Endometrial microvascular endothelial cells (primary cell): ENCODE measurements around the gene TMEM117. TPM values are rescaled to one million over a fixed set of nuclear protein-coding genes. Genes with fewer than 3 reads are reported as not detected.

Experiments
- in situ Hi-C: cut with HindIII; loops from 2 replicates; pipeline ENCODE4 v1.10.0; 2017; ENCODE audit warnings: low sequenced_read_pairs, low pct_unique_long_range_greater_than_20kb; ENCODE audit errors: inconsistent ontology term
- total RNA-seq: library from RNA; depleted of rRNA; stranded (reverse); fragments of >200 nt; gene quantifications from one replicate; pipeline ENCODE4 v1.2.3, GENCODE V29; 2015; ENCODE audit errors: inconsistent ontology term

The TMEM117 gene
- total RNA-seq, 1 donor from 2014 or later = 1.9 TPM

DNA sequence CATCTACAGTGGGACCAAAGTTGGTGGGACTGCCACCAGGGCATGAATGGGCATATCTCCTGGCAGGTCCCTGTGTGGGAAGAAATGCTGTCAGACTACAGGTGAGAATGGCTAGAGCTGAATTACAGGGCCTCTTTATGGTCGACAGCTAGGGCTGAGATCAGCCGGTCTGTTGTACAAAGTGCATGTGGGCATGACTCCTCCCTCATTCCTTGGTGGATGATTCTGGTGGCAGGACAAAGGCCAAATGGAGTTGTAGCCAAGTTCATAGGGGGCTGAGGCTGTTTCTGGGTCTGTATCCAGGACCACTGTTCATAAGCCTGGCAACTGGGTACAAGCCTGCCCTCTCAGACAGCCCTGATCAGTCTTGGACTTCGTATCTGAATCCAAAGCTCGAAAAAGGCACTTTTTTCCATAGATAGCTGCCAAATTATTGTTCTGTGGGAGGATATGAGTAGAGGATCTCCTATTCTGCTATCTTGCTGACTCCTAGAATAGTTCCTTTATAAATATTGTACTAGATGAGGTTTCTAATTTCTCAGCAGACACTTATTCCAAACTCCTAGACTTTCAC lies 460.8 kb downstream of the TMEM117 start:
- in situ Hi-C loops = no loop called here

DNA sequence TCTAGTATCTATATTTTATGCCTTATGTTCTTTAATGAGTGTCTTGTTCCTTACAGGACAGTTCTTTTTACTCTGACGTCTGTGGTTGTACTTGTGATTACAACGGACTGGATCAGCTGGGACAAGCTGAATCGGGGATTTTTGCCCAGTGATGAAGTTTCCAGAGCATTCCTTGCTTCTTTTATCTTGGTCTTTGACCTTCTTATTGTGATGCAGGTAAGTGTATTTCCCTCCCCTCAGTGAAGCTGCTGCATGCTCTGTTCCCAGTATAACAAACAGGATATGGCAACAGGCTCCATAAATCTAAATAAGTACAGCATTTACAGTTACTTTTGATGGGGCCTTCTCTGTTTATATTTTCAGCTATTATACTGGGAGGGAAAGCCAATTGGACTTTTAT lies 463.6 kb downstream of the TMEM117 start:
- in situ Hi-C loops = no loop called here

DNA sequence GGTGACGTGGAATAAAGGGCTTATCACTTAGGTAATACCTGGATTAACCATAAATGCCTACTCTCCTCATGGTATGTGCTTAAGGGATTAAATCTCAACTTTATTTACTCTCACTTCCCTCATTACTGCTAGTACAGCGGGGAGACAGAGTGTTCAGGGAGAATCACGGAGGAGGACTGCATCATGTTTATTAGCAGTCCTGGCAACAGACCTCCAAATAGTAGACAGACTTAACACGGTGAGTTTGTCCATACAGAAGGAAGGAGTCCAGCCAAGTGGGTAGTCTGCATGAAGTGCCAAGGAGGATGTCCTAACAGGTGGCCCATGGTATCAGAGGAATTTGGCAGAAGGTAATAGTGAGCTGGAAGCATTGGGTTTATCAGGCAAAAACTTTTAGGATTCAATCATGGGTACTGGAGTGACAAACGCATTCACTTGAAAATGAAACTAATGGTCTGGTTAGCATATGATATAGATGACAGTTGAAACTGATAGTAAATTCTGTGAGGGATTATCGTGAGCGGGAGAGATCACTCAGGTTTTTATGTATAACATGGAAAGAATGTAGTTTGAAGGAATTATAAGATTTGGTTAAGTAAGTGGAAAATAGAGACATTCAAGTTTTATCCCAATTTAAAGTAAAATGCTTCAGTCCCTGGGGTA lies 471.8 kb downstream of the TMEM117 start:
- in situ Hi-C loops = no loop called here

DNA sequence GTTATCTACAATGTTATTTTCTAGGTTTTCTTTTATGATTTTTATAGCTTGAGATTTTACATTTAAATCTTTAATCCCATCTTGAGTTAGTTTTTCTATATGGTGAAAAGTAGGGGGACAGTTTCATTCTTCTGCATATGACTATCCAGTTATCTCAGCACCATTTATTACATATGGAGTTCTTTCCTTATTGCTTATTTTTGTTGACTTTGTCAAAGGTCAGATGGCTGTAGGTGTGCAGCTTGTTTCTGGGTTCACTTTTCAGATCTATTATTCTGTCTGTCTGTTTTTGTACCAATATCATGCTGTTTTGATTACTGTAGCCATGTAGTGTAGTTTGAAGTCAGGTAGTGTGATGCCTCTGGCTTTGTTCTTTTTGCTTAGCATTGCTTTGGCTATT lies 477.3 kb downstream of the TMEM117 start:
- in situ Hi-C loops = no loop called here

DNA sequence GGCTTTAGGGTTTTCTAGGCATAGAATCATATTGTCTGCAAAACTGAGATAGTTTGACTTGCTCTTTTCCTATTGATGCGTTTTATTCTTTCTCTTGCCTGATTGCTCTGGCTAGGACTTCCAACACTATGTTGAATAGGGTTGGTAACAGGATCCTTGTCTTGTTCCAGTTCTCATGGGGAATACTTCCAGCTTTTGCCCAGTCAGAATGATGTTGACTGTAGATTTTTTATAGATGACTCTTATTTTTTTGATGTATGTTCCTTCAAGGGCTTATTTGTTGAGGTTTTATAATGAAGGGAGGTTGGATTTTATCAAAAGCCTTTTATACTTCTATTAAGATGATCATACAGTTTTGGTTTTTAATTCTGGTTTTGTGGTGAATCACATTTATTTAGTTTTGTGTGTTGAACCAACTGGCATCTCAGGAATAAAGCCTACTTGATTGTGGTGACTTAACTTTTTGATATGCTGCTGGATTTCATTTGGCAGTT lies 478.2 kb downstream of the TMEM117 start:
- in situ Hi-C loops = no loop called here

DNA sequence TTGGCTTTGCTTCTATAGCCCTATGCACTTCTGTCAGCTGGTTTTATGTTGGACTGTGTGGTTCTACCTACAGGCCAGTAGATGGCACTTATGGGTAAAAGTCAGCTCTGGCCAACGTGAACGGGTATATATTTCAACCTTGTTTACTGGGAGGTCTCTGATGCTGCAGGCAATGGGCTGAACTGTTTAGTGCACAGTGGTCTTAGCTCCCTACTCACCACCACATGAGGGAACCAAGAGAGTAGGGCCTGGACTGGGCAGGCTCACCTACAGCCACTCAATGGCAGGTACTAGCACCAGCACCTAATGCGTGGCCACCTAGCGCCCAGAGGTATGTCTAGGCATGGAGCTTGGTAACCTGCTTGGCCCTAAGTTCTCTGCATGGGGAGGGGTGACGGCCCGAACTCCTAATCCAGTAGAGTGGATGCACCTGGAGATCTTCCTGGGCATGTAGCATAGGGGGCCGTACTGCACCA lies 481.8 kb downstream of the TMEM117 start:
- in situ Hi-C loops = no loop called here

DNA sequence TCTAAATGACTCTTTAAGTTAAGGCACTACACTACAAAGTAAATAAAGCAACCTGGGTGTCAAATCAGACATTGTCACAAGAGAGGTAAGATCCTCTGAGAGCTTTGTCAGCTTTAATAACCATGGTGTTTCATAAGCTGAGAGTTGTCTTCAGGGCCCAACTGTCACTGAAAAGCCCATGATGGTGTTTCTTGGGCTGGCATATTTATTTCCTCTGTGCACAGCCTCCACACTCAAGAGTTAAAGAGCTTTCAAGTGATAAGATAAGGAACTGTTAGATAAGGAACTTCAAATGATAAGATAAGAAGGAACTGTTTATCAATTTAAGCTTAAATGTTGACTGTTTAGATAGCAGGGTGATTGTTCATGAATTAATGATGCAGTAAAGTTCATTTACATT lies 495.4 kb downstream of the TMEM117 start:
- in situ Hi-C loops = no loop called here

DNA sequence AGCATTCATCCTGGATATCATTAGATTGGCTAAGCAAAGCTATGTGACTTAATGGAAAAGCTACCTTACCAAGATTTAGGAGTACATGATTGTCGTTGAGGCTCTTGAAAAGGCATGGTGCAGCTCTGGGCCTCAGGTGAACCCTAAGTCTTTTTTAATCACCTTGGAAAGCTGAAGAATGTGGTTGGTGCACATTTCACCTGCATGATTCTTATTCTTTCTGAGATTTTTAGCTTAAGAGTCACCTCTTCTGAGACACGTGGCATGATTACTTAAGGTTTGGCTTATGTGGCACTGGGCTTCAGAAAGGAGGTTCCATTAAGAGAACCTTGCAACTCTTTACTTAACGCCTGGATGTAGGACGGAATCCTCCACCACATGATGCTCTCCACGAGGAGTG lies 498.5 kb downstream of the TMEM117 start:
- in situ Hi-C loops = no loop called here

DNA sequence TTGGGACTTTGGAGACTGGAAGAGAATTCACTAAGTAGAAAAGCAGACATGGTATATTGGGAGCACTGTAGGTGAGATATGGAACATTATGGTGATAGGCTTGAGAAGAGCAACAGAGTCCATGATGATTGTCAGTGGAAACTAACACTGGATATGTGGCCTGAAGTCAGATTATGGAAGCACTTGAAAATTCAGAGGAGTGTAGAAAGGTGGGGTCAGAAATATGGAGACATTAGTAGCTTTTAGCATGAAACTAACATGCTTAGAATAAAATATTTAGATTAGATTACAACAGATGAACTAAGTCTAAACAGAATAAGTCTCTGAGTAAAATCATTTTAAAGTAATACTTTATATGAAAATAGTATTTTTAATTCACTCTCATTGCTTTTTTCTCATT lies 499.1 kb downstream of the TMEM117 start:
- in situ Hi-C loops = no loop called here

DNA sequence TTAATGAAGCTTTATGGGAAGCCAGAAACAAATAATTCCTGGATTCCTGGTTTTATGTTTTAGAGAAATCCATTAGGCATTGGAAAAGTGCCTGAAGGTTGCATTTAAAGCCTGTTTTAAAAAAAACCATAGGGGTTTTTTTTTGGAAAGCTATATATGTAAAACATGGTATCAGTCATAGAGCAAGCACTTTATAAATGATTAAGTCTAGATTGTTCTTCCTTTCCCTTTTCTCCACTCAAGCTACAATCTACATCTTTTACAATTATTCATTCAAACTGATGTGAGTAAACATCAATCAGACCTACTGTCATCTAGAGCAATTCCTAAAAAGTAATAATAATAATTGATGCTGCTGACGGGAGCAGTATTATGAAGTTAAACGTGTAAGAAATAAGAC lies 500.7 kb downstream of the TMEM117 start:
- in situ Hi-C loops = no loop called here

DNA sequence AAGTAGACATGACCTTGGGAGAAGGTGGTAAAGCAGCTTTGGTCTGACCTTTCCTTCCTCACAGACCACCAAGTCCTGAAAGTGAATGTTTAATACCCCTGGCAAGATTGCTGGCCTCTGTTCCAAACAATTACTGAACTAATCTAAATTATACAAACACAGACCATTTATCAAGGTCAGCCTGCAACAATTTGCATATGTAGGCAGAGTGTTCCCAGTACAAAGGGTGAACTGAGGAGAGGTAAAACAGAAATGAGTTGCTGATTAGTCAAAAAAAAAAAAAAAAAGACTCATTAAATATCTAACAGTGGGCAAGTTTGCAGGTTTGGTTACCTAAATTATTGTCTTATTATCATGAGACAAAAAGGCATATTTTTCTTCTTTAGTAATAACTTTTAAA lies 506.5 kb downstream of the TMEM117 start:
- in situ Hi-C loops = no loop called here

DNA sequence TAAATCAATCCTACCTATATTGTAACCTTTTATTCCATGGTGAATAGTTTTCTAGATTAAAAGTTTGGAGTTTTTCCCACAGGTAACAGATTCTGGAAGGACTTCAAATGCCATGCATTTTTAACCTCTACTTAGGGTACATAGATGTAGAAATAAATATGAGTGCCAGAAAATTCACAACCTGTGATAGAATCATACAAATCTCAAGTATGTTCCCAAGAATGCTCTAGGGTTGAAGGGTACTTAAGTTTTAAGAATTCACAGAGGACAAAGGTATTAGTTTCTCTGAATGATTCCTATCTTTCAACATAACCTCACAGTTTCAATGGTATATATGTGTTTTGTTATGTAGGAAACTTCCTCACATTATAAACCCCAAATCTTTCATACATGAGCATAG lies 511.3 kb downstream of the TMEM117 start:
- in situ Hi-C loops = no loop called here

DNA sequence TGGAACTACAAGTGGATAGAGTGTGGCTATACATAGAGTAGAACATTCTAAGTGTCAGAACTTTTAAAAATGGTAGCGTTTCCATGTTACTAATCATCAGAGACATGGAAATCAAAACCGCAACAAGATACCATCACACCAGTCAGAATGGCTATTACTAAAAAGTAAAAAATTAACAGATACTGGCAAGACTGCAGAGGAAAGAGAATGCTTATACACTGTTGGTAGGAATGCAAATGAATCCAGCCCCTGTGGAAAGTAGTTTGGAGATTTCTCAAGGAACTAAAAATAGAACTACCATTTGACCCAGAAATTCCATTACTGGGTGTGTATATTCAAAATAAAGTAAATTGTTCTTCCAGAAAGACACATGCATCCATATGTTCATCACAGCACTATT lies 521.6 kb downstream of the TMEM117 start:
- in situ Hi-C loops = no loop called here

DNA sequence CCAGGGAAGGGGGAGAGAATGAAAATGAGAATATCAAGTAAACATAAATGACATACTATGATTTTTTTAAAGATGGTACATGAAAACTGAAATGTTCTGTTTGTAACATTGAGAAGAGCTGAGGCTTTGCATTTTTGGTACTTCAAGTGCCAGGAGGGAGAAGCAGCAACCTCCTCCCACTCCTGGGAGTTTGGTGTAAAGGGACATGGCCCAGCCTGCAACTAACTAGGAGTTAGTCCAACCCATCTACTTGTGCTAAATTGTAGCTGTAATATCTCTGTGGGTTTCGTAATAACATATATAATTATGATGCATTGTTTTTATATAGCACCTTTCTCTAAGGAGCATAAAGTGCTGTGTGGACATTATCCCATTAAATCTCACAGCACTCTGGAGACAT lies 522.8 kb downstream of the TMEM117 start:
- in situ Hi-C loops = no loop called here

DNA sequence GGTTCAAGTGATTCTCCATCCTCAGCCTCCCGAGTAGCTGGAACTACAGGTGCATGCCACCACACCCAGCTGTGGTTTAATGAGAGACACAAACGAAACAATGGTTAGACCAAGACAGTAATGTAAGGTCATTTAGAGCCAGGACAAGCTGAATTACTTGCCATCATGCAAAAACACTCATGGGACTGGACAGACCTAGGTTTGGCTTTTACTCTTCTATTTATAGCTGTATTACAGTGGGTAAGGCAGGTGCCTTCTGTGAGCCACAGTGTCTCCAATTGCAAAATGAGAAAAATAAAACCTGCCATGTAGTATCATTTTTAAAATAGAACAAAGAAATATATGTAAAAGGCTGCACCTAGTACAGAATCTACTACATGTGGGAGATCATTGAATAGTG lies 527.1 kb downstream of the TMEM117 start:
- in situ Hi-C loops = no loop called here

DNA sequence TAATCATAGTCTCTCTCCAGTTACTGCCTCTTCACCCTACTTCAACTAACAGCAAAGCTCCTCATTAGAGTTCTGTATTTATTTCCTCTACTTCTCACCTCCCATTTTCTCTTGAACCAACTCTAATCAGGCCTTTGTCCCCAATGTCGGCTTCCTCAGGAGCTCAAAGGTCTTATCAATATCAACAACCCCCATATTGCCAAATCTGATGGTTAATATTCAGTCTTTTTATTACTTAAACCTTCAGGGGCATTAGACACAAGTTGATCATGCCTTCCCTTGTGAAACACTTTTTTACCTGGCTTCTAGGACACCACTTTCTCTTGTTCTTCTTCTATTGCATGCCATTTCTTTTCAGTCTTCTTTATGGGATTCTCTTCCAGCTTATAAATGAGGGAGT lies 531.3 kb downstream of the TMEM117 start:
- in situ Hi-C loops = no loop called here

DNA sequence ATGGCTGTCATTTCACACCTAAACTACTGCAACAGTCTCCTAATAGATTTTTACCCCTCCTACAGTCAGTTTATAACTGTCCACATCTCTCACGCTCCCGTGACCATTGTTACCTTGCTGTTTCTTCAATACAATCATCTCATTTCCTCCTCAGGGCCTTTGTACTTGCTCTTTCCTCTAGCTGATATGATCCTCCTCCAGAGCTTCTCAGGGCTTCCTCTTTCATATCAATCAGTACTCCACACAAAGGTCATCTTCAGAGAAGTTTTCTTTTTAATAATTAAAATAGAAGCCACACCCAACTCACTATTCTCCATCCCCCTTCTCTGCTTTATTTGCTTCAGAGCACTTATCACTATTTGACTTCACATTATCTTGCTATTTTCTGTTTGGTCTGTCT lies 532.0 kb downstream of the TMEM117 start:
- in situ Hi-C loops = no loop called here

DNA sequence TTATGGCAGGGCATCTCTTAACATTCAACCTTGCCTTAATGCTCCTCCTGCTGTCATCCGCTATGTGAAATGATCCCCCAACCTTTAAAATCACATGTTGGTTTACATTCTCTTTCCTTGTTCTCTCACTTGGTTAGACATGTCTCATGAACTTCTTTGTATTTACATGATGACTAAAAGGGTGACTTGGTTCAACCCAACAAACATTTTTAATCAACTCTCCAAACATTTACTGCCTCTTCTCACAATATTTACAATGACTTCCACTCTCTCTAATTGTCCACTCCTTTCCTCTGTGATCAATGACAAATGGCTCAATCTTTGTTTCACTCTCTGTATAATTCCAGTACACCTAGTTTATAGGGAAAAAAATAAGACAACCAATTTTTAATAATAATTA lies 534.1 kb downstream of the TMEM117 start:
- in situ Hi-C loops = no loop called here

DNA sequence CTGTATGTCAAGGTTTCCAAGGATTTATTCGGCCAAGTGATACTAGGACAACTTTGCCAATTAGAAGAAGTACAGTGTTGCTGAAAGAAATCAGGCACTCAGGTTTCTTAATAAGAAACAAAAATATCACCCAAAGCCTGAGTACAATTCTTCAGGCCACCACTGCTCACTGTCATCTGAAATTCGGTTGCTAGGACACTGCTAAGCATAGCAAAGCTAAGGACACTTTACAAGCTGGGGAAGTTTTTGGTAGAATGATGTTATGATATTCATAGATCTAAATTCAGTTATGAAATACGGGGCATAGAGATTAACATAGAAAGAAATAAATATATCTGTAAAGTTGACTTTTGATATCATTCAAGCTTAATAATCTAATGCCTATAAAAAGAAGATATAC lies 535.1 kb downstream of the TMEM117 start:
- in situ Hi-C loops = no loop called here

DNA sequence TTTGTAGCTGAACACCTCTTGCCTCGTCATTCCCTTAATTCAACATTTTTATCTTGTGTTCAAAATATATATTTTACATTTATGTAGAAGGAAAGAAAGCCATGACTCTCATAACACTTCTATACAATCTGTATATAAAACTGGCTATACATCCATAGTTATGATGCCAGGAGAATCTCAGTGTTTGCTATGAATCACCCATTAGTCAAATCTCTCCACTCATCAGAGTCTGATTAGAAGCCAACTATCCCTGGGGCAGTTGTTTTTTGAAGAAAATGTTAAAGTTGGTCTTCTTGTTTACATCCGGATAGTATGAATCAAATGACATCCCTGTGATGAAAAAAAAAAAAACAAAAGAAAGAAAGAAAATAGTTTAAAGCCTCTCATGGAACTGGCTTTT lies 536.4 kb downstream of the TMEM117 start:
- in situ Hi-C loops = no loop called here

DNA sequence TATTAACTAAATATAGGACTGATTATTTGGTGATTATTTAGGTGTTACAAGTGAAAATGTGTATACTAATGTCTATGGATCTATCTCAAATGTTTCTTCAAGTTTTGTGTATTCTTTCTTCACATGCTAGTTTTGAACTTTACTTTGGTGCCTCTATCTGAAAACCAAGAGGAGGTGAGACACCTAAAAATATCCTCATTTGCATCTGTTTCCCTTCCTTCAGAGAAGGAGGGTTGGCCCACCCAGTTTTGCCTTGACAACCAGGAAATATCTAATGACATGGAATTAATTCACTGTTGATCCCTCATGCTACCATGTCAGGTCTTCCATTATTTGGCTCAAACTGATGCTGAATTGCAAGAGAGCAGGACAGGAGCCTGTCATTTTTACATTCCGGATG lies 539.8 kb downstream of the TMEM117 start:
- in situ Hi-C loops = no loop called here
